ENCODE measurements around the gene MYH8. TPM values are rescaled to one million over a fixed set of nuclear protein-coding genes. Genes with fewer than 3 reads are reported as not detected.

The MYH8 gene
- polyA plus RNA-seq, 1 of the 3 experiments (the other 2 are of a cell fraction), result under 0.01 TPM

GRCh38 chr17:10469459-10469858 is 47.7 kb upstream of the MYH8 start, which contains the start of gene MYH4 (continued):
- TF ChIP-seq USF2 (IDR thresholded peaks at IDR 0.05; ENCODE audit: borderline replicate concordance, low read depth, low read length), result no peak
- TF ChIP-seq RCOR1 (IDR thresholded peaks at IDR 0.05; ENCODE audit: low read length), result no peak
- no peak for TF ChIP-seq RFX5 (IDR thresholded peaks at IDR 0.05; ENCODE audit: low read length)
- TF ChIP-seq FOSL2 (IDR thresholded peaks at IDR 0.05; ENCODE audit: borderline replicate concordance, low read depth), result no peak
- no peak for TF ChIP-seq TAF1 (IDR thresholded peaks at IDR 0.05; ENCODE audit: borderline replicate concordance, low read depth, low read length)

- H3K4me1 ChIP-seq (ENCODE audit: control insufficient read depth in 1 of 2, insufficient read depth in 2 of 2, low read depth in 1 of 2, low read length in 1 of 2), result no peaks in the 10 kb centered on the region
- 2% methylated on average over 4 of the region's 4 CpGs for WGBS (ENCODE audit: low lambda C conversion rate)
- H4K20me1 ChIP-seq (ENCODE audit: insufficient read depth), result no peaks in the 10 kb centered on the region
- H3K4me3 ChIP-seq (ENCODE audit: low read depth in 2 of 2, low read length in 1 of 2), result no peak overlapping the region
- no peaks in the 10 kb centered on the region for H3K36me3 ChIP-seq (replicated peaks in 1 of 2; ENCODE audit: control insufficient read depth in 1 of 2, insufficient read depth in 2 of 2, low read length in 1 of 2)
- POLR2A ChIA-PET, result no interaction called here
- CTCF ChIA-PET, result no interaction called here
- H3F3A ChIP-seq (replicated peaks; ENCODE audit: insufficient read depth), result no peaks in the 10 kb centered on the region
- H3K27ac ChIP-seq (ENCODE audit: low read depth in 2 of 2, low read length in 1 of 2), result no peak overlapping the region
- H3K9me2 ChIP-seq, result no peaks in the 10 kb centered on the region
- H3K9me3 ChIP-seq, result no peaks in the 10 kb centered on the region
- H3K9ac ChIP-seq, result no peak overlapping the region
- H3K27me3 ChIP-seq (ENCODE audit: insufficient read depth), result no peaks in the 10 kb centered on the region; the same call in 1 of the 2 replicates
- no peaks in the 10 kb centered on the region for H3K79me2 ChIP-seq (ENCODE audit: insufficient read depth)
- H2AFZ ChIP-seq (ENCODE audit: low read depth), result no peak overlapping the region
- DNase-seq, result no peak
- TF ChIP-seq SMC3 (IDR thresholded peaks at IDR 0.05; ENCODE audit: low read depth, low read length) (no peak), PBX3 (IDR thresholded peaks at IDR 0.05) (no peak), FOXM1 (IDR thresholded peaks at IDR 0.05; ENCODE audit: low read depth) (no peak), SIN3A (IDR thresholded peaks at IDR 0.05; ENCODE audit: borderline replicate concordance, low read depth, low read length) (no peak), CHD2 (IDR thresholded peaks at IDR 0.05; ENCODE audit: low read length, partially characterized antibody) (no peak), MXI1 (IDR thresholded peaks at IDR 0.05; ENCODE audit: low read depth, low read length) (no peak), MAX (IDR thresholded peaks at IDR 0.05; ENCODE audit: low read depth) (no peak), RXRA (IDR thresholded peaks at IDR 0.05; ENCODE audit: borderline replicate concordance, low read depth) (no peak)
- H3K4me2 ChIP-seq, result no peak overlapping the region
Observed at GRCh38 chr17:10463402-10463801, 41.7 kb upstream of the MYH8 start.

GRCh38 chr17:10460062-10460461 is 38.3 kb upstream of the MYH8 start:
- Histone ChIP-seq H3K9me3 (no peaks in the 10 kb centered on the region), H3K79me2 (ENCODE audit: insufficient read depth) (no peaks in the 10 kb centered on the region), H3K4me3 (ENCODE audit: low read depth in 2 of 2, low read length in 1 of 2) (no peak overlapping the region), H2AFZ (ENCODE audit: low read depth) (no peak overlapping the region), H3K27ac (ENCODE audit: low read depth in 2 of 2, low read length in 1 of 2) (no peak overlapping the region), H3K36me3 (replicated peaks in 1 of 2; ENCODE audit: control insufficient read depth in 1 of 2, insufficient read depth in 2 of 2, low read length in 1 of 2) (no peaks in the 10 kb centered on the region), H3K9me2 (no peaks in the 10 kb centered on the region), H4K20me1 (ENCODE audit: insufficient read depth) (no peaks in the 10 kb centered on the region), H3K4me2 (no peak overlapping the region), H3K9ac (no peak overlapping the region), H3F3A (replicated peaks; ENCODE audit: insufficient read depth) (no peaks in the 10 kb centered on the region), H3K4me1 (ENCODE audit: control insufficient read depth in 1 of 2, insufficient read depth in 2 of 2, low read depth in 1 of 2, low read length in 1 of 2) (no peaks in the 10 kb centered on the region), H3K27me3 (ENCODE audit: insufficient read depth) (no peaks in the 10 kb centered on the region; the same call in 1 of the 2 replicates)
- no peak for DNase-seq
- CTCF ChIA-PET, result no interaction called here
- WGBS (ENCODE audit: low lambda C conversion rate), result 2% methylated on average over 4 of the region's 4 CpGs
- POLR2A ChIA-PET, result no interaction called here
- no peak for TF ChIP-seq MAX (IDR thresholded peaks at IDR 0.05; ENCODE audit: low read depth)
- no peak for TF ChIP-seq ZBTB33 (IDR thresholded peaks at IDR 0.05; ENCODE audit: borderline replicate concordance, low read depth)
- TF ChIP-seq CHD2 (IDR thresholded peaks at IDR 0.05; ENCODE audit: low read length, partially characterized antibody), result no peak
- TF ChIP-seq EP300 (IDR thresholded peaks at IDR 0.05; ENCODE audit: borderline replicate concordance in 1 of 2, low read depth in 1 of 2, low read length in 1 of 2), result no peak
- no peak for TF ChIP-seq FOXM1 (IDR thresholded peaks at IDR 0.05; ENCODE audit: low read depth)
- TF ChIP-seq FOXJ3 (CRISPR knock-in tag; IDR thresholded peaks at IDR 0.05), result no peak
- TF ChIP-seq NRF1 (IDR thresholded peaks at IDR 0.05; ENCODE audit: low read depth, low read length), result no peak
- TF ChIP-seq PBX3 (IDR thresholded peaks at IDR 0.05), result no peak
- TF ChIP-seq SIN3A (IDR thresholded peaks at IDR 0.05; ENCODE audit: borderline replicate concordance, low read depth, low read length), result no peak
- no peak for TF ChIP-seq USF2 (IDR thresholded peaks at IDR 0.05; ENCODE audit: borderline replicate concordance, low read depth, low read length)
- no peak for TF ChIP-seq RCOR1 (IDR thresholded peaks at IDR 0.05; ENCODE audit: low read length)
- no peak for TF ChIP-seq EZH2phosphoT487 (IDR thresholded peaks at IDR 0.05; ENCODE audit: borderline replicate concordance, low read depth)
